GM12878 (cell line): ENCODE measurements around the gene MRPL53. TPM values are rescaled to one million over a fixed set of nuclear protein-coding genes. Genes with fewer than 3 reads are reported as not detected.

ENCODE experiments used
- BACH1 ChIP-seq: fragments of 450-650 bp; IDR thresholded peaks from 2 replicates; pipeline ENCODE4 v1.6.1; 2017; ENCODE audit warnings: mild to moderate bottlenecking, borderline replicate concordance
- CBX5 ChIP-seq: sonication (generic); IDR thresholded peaks from 2 replicates; pipeline ENCODE4 v1.6.1; 2016; ENCODE audit warnings: low read depth, moderate library complexity, mild to moderate bottlenecking, inconsistent platforms
- CUX1 ChIP-seq: IDR thresholded peaks from 2 replicates; pipeline ENCODE4 v1.6.1; 2012; ENCODE audit warnings: improper control_type of control experiment, low read depth, low read length; ENCODE audit not compliant: insufficient replicate concordance
- DPF2 ChIP-seq: fragments of 450-650 bp; IDR thresholded peaks from 2 replicates; pipeline ENCODE4 v1.6.1; 2017; ENCODE audit warnings: mild to moderate bottlenecking
- FOS ChIP-seq: IDR thresholded peaks from 3 replicates; pipeline ENCODE4 v1.6.1; 2011; ENCODE audit warnings: borderline replicate concordance; ENCODE audit not compliant: insufficient read length; ENCODE audit errors: extremely low read depth
- IKZF1 ChIP-seq: fragments of 450-650 bp; conservative IDR thresholded peaks from 2 replicates; pipeline ENCODE4 v1.6.1; 2017; ENCODE audit warnings: antibody characterized with exemption, mild to moderate bottlenecking
- JUNB ChIP-seq: IDR thresholded peaks from 2 replicates; pipeline ENCODE4 v1.6.1; 2016; ENCODE audit warnings: antibody characterized with exemption, mild to moderate bottlenecking
- KLF5 ChIP-seq: fragments of 450-650 bp; IDR thresholded peaks from 2 replicates; pipeline ENCODE4 v1.6.1; 2014; ENCODE audit warnings: mild to moderate bottlenecking; ENCODE audit not compliant: partially characterized antibody
- NRF1 ChIP-seq: conservative IDR thresholded peaks from 2 replicates; pipeline ENCODE4 v1.6.1; 2011; ENCODE audit warnings: mild to moderate bottlenecking, low read depth, low read length, improper control_type of control experiment
- PRDM15 ChIP-seq: fragments of 450-650 bp; formaldehyde crosslinking; IDR thresholded peaks from 2 replicates; pipeline ENCODE4 v1.4.0; 2020; ENCODE audit warnings: mild to moderate bottlenecking, moderate library complexity
- SP1 ChIP-seq: IDR thresholded peaks from one replicate; pipeline ENCODE4 v1.6.1; 2011; ENCODE audit warnings: low read depth, low read length
- SREBF2 ChIP-seq: IDR thresholded peaks from 2 replicates; pipeline ENCODE4 v1.6.1; 2012; ENCODE audit warnings: mild to moderate bottlenecking, low read length
- SUPT20H ChIP-seq: IDR thresholded peaks from 2 replicates; pipeline ENCODE4 v1.6.1; 2011; ENCODE audit warnings: low read depth, mild to moderate bottlenecking, low read length, moderate library complexity, borderline replicate concordance; ENCODE audit not compliant: control insufficient read depth
- ZBTB33 ChIP-seq: fragments of 450-650 bp; IDR thresholded peaks from 2 replicates; pipeline ENCODE4 v1.6.1; 2017; ENCODE audit warnings: mild to moderate bottlenecking
- ZBTB4 ChIP-seq: fragments of 450-650 bp; formaldehyde crosslinking; IDR thresholded peaks from 2 replicates; pipeline ENCODE4 v1.4.0; 2022; ENCODE audit warnings: mild to moderate bottlenecking, moderate library complexity
- polyA plus RNA-seq, 11 experiments: library from polyadenylated mRNA; depleted of rRNA in 4 of 11; unstranded in 6 of 11; stranded (reverse) in 5 of 11; fragments of >200 nt; fragmentation: Nextera tagmentation in 4 of 11; fragmentation: Illumina TruSeq in 1 of 11; extraction: Ambion mirVana in 4 of 11; extraction: Trizol in 1 of 11; gene quantifications; 1 replicate in 1 of 11; 2 replicates in 10 of 11; pipeline versions ENCODE4 v1.2.1 to v1.2.3, GENCODE V29; 2011 to 2016; ENCODE audit warnings: inconsistent platforms in 2 of 11, missing spikeins in 2 of 11, low read depth in 1 of 11
- total RNA-seq, 4 experiments: library from RNA; depleted of rRNA in 3 of 4; stranded (reverse); fragments of >200 nt in 3 of 4; fragmentation: Illumina TruSeq in 1 of 4; extraction: Trizol in 1 of 4; gene quantifications; 2 replicates each; pipeline versions ENCODE4 v1.2.1 to v1.2.3, GENCODE V29; 2013 to 2021

MRPL53 gene
- total and polyA plus RNA-seq, 10 of the 15 experiments (the other 5 are each of a cell fraction or from before 2014, with no cell fraction given): 15.1 to 167 (median 80.9) TPM

GRCh38 chr2:74507145-74507925, 34.9 kb upstream of the MRPL53 start, which contains the start of gene PCGF1 (continued):
- no peak for TF ChIP-seq ZBTB33
- no peak for TF ChIP-seq JUNB
- peak; percentile 31; the same call in 1 of the 2 replicates for TF ChIP-seq DPF2
- no peak for TF ChIP-seq SUPT20H
- TF ChIP-seq SREBF2: no peak
- no peak for TF ChIP-seq CBX5
- peak; percentile 99 for TF ChIP-seq IKZF1
- peak; percentile 79 for TF ChIP-seq SP1
- no peak for TF ChIP-seq PRDM15 (CRISPR knock-in tag)
- TF ChIP-seq ZBTB4 (CRISPR knock-in tag): no peak
- TF ChIP-seq KLF5: peak; percentile 76
- TF ChIP-seq NRF1: peak; percentile 97
- TF ChIP-seq BACH1: peak; percentile 85
- no peak for TF ChIP-seq FOS
- TF ChIP-seq CUX1: no peak
